ENCODE data around the gene MBOAT2.
A peak's percentile ranks its signal among the peaks of the same experiment; 100 is the strongest.
"Not testable (repeated sequence)": the region's sequence is repeated elsewhere in the genome, so short reads cannot be mapped to it uniquely, and the experiment has no call there.

MBOAT2 gene, protein sequence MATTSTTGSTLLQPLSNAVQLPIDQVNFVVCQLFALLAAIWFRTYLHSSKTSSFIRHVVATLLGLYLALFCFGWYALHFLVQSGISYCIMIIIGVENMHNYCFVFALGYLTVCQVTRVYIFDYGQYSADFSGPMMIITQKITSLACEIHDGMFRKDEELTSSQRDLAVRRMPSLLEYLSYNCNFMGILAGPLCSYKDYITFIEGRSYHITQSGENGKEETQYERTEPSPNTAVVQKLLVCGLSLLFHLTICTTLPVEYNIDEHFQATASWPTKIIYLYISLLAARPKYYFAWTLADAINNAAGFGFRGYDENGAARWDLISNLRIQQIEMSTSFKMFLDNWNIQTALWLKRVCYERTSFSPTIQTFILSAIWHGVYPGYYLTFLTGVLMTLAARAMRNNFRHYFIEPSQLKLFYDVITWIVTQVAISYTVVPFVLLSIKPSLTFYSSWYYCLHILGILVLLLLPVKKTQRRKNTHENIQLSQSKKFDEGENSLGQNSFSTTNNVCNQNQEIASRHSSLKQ

GRCh38 chr2:9003616-9004337 lies at the start of gene MBOAT2:
Gene MBOAT2, minus strand, starts transcription at chr2:9003684. Its CDS starts 70 bp downstream, at chr2:9003614.
- peak; percentile 96 to 98 (median 97) for DNase-seq

GRCh38 chr2:9052821-9053533 lies 49.5 kb upstream of the MBOAT2 start:
- no peak for DNase-seq

DNA sequence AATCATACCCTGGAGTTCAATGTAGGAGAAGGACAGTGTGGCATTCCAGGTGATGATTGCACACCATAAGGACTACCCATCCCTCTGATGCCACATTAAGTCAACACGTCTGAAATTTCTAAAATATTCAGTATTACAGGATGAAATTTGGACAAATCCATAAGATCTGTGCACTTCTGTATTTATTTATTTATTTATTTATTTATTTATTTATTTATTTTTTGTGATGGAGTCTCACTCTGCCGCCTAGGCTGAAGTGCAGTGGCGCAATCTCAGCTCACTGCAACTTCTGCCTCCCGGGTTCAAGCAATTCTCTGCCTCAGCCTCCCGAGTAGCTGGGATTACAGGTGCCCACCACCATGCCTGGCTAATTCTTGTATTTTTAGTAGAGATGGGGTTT lies 48.0 kb upstream of the MBOAT2 start:
- not testable (repeated sequence) for DNase-seq

GRCh38 chr2:9050122-9050809 lies 46.8 kb upstream of the MBOAT2 start:
- no peak for DNase-seq

DNA sequence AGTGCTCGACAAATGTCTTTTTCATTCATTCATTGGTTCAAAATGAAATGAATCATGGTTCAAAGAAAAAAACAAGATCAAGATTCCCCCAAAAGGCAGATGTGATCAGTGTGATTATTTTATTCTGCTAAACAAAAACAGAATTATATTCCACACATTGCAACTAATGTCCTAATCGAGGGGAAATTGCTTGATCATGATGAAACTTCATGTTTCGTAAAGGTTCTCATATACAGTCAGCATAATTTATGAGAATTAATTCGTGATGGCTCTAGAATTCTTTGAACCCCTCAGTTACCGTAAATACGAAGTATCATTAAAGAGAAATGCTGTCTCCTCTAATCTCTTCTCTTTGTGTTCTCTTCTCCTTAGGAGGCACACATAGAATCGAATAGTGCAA lies 42.1 kb upstream of the MBOAT2 start:
- DNase-seq: no peak

DNA sequence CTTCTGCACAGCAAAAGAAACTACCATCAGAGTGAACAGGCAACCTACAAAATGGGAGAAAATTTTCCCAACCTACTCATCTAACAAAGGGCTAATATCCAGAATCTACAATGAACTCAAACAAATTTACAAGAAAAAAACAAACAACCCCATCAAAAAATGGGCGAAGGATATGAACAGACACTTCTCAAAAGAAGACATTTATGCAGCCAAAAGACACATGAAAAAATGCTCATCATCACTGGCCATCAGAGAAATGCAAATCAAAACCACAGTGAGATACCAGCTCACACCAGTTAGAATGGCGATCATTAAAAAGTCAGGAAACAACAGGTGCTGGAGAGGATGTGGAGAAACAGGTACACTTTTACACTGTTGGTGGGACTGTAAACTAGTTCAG lies 40.0 kb upstream of the MBOAT2 start:
- DNase-seq: not testable (repeated sequence)

DNA sequence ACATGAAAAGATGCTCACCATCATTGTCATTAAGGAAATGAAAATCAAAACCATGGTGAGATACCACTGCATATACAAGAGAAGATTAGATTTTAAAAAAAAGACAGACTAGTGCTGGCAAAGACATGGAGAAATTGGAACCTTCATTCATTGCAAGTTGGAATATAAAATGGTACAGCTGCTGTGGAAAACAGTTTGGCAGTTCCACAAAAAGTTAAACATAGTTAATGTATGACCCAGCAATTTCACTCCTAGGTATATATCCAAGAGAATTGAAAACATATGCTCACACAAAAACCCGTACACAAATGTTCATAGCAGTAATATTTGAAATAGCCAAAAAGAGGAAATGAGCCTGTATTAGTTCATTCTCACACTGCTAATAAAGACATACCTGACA lies 33.7 kb upstream of the MBOAT2 start:
- DNase-seq: no peak

DNA sequence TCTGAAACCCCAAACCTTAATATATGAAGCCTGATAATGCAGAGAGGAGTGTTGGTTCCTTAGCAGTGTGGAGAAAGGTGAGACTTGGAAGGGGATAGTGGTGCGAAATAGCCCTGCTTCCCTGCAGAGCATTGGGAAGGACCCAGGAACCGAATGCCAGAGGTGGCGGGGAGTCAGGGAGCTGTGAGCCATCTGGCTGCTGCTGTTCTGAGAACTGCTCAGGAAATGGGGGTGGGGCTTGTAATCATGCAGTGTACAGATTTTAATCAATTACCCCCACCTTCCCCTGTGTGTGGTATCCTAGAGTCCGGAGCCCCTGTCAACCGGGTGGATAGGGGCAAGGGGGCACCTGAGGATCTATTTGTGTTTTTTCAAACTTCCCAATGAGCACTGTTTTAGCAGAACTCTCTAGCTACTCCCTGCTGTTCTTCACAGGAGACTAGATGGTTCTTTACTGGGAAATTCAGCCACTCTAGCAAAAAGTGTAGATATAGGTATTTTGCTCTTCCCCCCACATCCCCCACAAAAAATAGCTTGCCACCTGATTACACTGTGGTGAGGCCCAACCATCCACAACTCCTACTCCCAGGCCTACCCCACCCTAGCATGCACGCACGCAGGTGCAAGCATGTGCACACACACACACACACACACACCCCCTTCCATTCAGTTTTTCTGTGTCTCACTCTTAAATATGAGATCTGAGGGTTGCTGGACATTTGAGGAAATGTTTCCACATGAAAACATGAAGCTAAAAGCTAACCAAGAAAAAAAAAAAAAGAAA lies 30.1 kb upstream of the MBOAT2 start:
- peak in 2 of 3 experiments; percentile 19 to 50 for DNase-seq

- DNase-seq: peak in 1 of 3 experiments; percentile 54
These were observed 29.2 kb upstream of the MBOAT2 start for GRCh38 chr2:9032536-9033255.

GRCh38 chr2:9032121-9032520 lies 28.6 kb upstream of the MBOAT2 start:
- DNase-seq: no peak

DNA sequence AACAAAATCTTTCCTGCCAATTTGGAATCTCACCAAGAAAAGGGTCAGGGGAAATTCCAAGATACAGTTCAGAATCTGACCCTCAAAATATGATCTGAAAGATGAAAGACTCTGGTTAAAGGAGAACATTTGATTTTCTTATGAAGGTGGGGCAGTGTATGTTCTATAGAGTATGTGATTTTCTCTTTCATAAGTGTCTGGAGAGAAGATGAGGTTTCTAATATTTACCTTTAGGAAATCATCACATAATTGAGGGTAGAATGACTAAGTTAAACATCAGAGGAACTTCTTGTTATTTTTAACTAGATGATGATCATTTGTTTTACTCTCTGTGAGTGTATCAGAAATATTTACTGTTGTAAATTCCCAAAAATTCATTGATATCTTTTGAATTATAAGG lies 27.8 kb upstream of the MBOAT2 start:
- no peak for DNase-seq

DNA sequence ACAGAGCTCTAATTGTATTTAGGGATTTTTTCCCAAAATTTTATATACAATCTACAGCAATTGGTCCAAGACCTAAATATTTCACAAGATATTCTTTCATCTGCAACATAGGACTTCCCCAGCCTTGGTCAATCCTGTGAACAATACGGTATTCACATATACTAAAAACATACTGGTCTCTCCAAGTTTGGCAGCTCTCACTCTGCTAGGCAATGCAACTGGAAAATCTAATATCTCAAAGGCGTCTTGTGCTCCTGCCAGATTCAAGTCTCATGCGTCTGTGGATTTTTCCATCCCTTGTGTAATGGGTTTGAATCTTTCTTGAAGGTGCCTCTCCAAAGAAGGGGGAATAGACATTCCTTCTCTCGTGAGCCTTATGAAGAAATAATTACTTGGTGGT lies 27.4 kb upstream of the MBOAT2 start:
- DNase-seq: peak in 1 of 3 experiments; percentile 29

- DNase-seq: peak in 1 of 3 experiments; percentile 77
These were observed 26.7 kb upstream of the MBOAT2 start for GRCh38 chr2:9030190-9030589.

DNA sequence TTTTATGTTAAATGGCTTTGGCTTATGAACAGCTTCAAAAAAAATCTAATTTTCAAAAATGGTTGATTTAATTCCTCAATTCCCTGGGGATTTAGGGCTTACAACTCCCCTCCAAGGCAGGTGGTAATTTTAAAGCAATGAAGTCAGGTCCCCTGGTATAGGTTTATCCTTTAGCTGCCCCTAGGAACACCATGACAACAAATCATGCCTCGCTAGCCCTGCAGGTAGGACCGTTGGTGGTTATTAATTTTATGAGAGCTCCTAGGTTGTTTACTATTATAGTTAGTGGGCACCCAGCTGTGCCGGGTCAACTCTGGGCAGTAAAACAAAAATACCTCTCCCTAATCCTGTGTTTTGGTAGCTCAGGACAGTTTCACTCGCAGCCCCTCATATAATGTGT lies 26.2 kb upstream of the MBOAT2 start:
- peak in 2 of 3 experiments; percentile 79 to 96 for DNase-seq

- no peak for DNase-seq
These were observed 24.4 kb upstream of the MBOAT2 start for GRCh38 chr2:9027884-9028283.

DNA sequence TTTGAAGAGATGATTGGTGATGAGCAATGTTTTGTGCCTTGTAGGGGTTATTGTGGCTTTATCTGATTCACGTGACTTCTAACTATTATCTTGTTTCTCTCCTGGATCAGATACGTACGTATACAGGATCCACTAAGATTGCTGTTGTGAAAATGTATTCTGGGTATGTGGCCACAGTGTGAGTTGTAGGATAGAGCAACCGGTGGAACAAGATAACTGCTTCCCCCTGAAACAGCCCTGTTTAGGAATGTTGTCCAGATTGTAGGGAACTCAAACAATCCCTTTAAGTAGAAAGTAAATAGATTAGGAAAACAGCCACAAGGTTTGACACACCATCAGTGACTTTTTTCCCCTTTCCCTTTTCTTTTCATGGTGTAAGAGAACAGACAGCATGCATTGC lies 22.3 kb upstream of the MBOAT2 start:
- DNase-seq: no peak

DNA sequence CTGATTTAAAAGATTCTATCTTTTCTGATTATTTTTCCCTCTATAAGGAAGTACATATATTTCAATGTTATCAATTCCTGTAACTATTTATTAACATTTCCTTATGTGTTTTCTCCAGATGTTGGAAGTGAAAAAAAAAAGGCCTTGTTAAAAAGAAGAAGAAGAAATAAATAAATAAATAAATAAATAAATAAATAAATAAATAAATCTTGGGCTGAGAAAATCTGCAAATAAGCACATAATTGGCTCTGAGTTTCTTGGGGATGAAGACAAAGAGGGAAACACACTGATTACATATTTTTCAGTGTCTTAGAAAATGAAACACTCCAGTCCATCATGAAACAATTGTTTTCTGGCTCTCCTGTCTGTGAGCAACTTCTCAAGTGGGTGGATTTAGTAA lies 21.1 kb upstream of the MBOAT2 start:
- no peak for DNase-seq

- no peak for DNase-seq
These were observed 18.2 kb upstream of the MBOAT2 start for GRCh38 chr2:9021563-9022211.

- DNase-seq: no peak
These were observed 16.8 kb upstream of the MBOAT2 start for GRCh38 chr2:9020267-9020666.

- DNase-seq: no peak
These were observed 15.1 kb upstream of the MBOAT2 start for GRCh38 chr2:9018534-9018933.

GRCh38 chr2:9018109-9018508 lies 14.6 kb upstream of the MBOAT2 start:
- no peak for DNase-seq

Measured in NCI-H1417 (cell line).